Measurements from ENCODE around the gene NCAPD3.

NCAPD3 gene

DNA sequence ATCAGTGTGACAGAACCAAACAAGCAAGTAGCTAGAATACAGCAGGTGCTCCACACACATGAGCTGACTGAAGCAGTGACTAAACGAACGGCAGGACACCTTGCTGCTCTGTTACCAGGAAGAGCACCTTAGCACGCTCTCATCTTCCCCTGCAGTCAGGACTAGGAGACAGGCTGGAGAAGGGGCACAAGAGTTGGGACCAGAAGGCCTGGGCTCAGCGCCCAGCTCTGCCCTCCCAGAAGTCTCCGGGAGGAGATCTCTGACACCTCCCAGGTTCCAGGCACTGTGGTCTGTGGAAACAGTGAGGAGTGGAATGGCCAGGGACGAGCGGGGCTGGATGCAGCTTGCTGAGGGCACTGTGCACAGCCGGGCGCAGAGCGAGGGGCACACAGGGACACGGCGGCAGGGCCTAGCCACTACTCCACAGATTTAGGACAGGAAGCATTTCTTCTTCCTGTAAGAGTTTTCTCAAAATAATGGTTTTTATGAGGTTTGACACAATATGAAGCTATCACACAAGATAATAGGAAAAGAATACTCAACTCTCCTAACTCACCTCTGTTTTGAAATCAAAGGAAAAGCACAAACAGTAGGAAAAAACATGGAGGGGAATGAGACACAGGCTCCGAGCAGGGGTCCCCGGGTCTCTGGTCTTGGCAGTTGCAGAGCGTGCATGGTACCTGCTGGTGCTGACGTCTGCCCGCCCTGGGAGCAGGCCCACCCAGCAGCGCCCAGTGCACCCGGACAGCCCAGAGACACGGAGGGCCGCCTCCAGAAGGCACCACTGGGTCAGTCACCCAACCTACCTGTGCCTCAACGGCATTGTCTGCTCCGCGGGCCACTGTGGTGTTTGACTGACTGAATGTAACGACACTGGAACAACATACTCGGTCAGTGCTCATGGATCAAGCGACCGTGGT, 67.6 kb downstream of the NCAPD3 start:
- H3K4me1 ChIP-seq (ENCODE audit: control extremely low read depth in 1 of 4, control insufficient read depth in 4 of 4, insufficient read depth in 4 of 4, low read length in 3 of 4) = no peaks in the 10 kb centered on the region
- no peak for DNase-seq
- no peaks in the 10 kb centered on the region for H3K27me3 ChIP-seq (replicated peaks in 2 of 5; ENCODE audit: control insufficient read depth in 4 of 5, insufficient read depth in 5 of 5, low read length in 4 of 5)
- WGBS (ENCODE audit: insufficient coverage) = 98% methylated on average over 28 of the region's 28 CpGs
- no peak overlapping the region for H3K4me3 ChIP-seq (ENCODE audit: control insufficient read depth in 1 of 7, extremely low read depth in 1 of 7, insufficient read depth in 4 of 7, low read depth in 2 of 7, low read length in 6 of 7)
- H3K9me3 ChIP-seq (ENCODE audit: control extremely low read depth in 1 of 5, control insufficient read depth in 4 of 5, insufficient read depth in 2 of 5, low read depth in 1 of 5, low read length in 4 of 5) = no peaks in the 10 kb centered on the region
- H3K27ac ChIP-seq (ENCODE audit: insufficient read depth in 1 of 2, low read depth in 1 of 2, low read length in 2 of 2, poor library complexity in 1 of 2, severe bottlenecking in 2 of 2) = no peak overlapping the region
- ChIA-PET POLR2A (no interaction called here), CTCF (no interaction called here)
- H3K36me3 ChIP-seq (ENCODE audit: control insufficient read depth in 4 of 4, insufficient read depth in 4 of 4, low read length in 3 of 4) = peaks cover 12 to 95% (median 67%) of the 10 kb centered on the region in 4 experiments

- CTCF ChIA-PET = interaction anchor here (0.6 kb wide), 1 partner anchor 244 kb away, joined by 3 read pairs; no protein-coding TSS in a partner anchor
Observed at GRCh38 chr11:134155456-134155855, 68.3 kb downstream of the NCAPD3 start.

DNA sequence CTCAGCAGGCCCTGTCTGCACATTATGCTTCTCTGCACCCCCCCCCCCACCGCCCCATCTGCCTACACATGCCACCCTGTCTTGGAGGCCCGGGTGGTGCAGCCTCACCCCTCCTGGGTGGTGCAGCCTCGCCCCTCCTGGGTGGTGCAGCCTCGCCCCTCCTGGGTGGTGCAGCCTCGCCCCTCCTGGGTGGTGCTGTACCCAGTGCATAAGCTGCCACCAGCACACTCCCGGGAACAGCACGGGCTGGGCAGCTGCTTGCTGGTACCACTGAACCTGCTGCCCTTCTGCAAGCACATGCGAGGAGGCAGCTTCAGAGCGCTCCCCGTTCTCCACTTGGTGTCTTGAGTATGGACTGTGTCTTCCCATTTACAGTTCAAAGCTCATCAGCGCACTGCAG, 69.3 kb downstream of the NCAPD3 start:
- H3K27me3 ChIP-seq (replicated peaks in 2 of 5; ENCODE audit: control insufficient read depth in 4 of 5, insufficient read depth in 5 of 5, low read length in 4 of 5) = no peaks in the 10 kb centered on the region
- no peaks in the 10 kb centered on the region for H3K9me3 ChIP-seq (ENCODE audit: control extremely low read depth in 1 of 5, control insufficient read depth in 4 of 5, insufficient read depth in 2 of 5, low read depth in 1 of 5, low read length in 4 of 5)
- 96% methylated on average over 7 of the region's 11 CpGs for WGBS (ENCODE audit: insufficient coverage)
- DNase-seq = no peak
- H3K36me3 ChIP-seq (ENCODE audit: control insufficient read depth in 4 of 4, insufficient read depth in 4 of 4, low read length in 3 of 4) = peaks cover 12 to 96% (median 64%) of the 10 kb centered on the region in 4 experiments
- no peak overlapping the region for H3K27ac ChIP-seq (ENCODE audit: insufficient read depth in 1 of 2, low read depth in 1 of 2, low read length in 2 of 2, poor library complexity in 1 of 2, severe bottlenecking in 2 of 2)
- no peak overlapping the region for H3K4me3 ChIP-seq (ENCODE audit: control insufficient read depth in 1 of 7, extremely low read depth in 1 of 7, insufficient read depth in 4 of 7, low read depth in 2 of 7, low read length in 6 of 7)
- ChIA-PET POLR2A (no interaction called here), CTCF (interaction anchor here (0.8 to 1.2 kb wide), 3 partner anchors 15 to 106 kb away, joined by 3 read pairs; no protein-coding TSS in a partner anchor)
- H3K4me1 ChIP-seq (ENCODE audit: control extremely low read depth in 1 of 4, control insufficient read depth in 4 of 4, insufficient read depth in 4 of 4, low read length in 3 of 4) = no peaks in the 10 kb centered on the region

More at GRCh38 chr11:134155456-134155855, 68.3 kb downstream of the NCAPD3 start:
- Histone ChIP-seq H3K9me3 (ENCODE audit: control extremely low read depth in 1 of 5, control insufficient read depth in 4 of 5, insufficient read depth in 2 of 5, low read depth in 1 of 5, low read length in 4 of 5) (no peaks in the 10 kb centered on the region), H3K4me3 (ENCODE audit: control insufficient read depth in 1 of 7, extremely low read depth in 1 of 7, insufficient read depth in 4 of 7, low read depth in 2 of 7, low read length in 6 of 7) (no peak overlapping the region), H3K4me1 (ENCODE audit: control extremely low read depth in 1 of 4, control insufficient read depth in 4 of 4, insufficient read depth in 4 of 4, low read length in 3 of 4) (no peaks in the 10 kb centered on the region), H3K27ac (ENCODE audit: insufficient read depth in 1 of 2, low read depth in 1 of 2, low read length in 2 of 2, poor library complexity in 1 of 2, severe bottlenecking in 2 of 2) (no peak overlapping the region), H3K36me3 (ENCODE audit: control insufficient read depth in 4 of 4, insufficient read depth in 4 of 4, low read length in 3 of 4) (peaks cover 12 to 96% (median 66%) of the 10 kb centered on the region in 4 experiments), H3K27me3 (replicated peaks in 2 of 5; ENCODE audit: control insufficient read depth in 4 of 5, insufficient read depth in 5 of 5, low read length in 4 of 5) (no peaks in the 10 kb centered on the region)
- POLR2A ChIA-PET = no interaction called here
- no peak for DNase-seq
- WGBS (ENCODE audit: insufficient coverage) = 97% methylated on average over 9 of the region's 16 CpGs

DNA sequence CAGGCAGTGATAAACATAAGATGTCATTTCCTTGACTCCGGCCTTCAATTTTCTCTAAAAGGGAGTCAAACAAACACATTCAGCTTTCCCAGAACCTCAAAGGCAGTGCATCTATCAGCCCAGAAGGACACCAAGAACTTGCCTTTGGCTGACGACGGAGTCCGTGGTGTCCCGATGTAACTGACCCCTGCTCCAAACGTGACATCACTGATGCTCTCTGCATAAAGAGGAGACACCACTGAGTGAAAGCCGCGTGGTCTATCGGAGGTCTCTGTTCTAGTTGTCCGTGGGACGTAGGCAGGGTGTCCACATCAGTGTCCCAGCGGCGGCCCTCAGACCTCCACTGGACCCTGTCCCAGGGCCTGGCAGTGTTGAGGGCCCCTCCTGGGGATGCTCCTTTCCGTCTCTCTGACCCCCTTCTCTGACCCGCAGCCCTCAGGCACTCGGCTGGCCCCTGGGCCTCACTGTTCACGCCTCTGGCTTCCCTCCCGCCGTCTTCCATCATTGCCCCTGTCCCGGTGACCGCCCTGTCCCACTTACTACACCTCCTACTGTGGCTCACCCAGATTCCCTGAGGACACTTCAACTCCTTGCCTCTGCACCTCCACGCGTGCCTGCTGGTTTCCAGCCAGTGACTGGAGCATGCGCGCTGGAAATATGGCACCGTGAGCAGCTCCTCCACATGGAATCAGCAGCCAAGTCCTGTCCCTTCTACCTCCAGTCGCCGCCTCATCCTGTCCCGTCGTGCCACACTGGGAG, 70.4 kb downstream of the NCAPD3 start:
- Histone ChIP-seq H3K27me3 (replicated peaks in 2 of 5; ENCODE audit: control insufficient read depth in 4 of 5, insufficient read depth in 5 of 5, low read length in 4 of 5) (no peaks in the 10 kb centered on the region), H3K4me3 (ENCODE audit: control insufficient read depth in 1 of 7, extremely low read depth in 1 of 7, insufficient read depth in 4 of 7, low read depth in 2 of 7, low read length in 6 of 7) (no peak overlapping the region), H3K36me3 (ENCODE audit: control insufficient read depth in 4 of 4, insufficient read depth in 4 of 4, low read length in 3 of 4) (peaks cover 12 to 96% (median 59%) of the 10 kb centered on the region in 4 experiments), H3K9me3 (ENCODE audit: control extremely low read depth in 1 of 5, control insufficient read depth in 4 of 5, insufficient read depth in 2 of 5, low read depth in 1 of 5, low read length in 4 of 5) (no peaks in the 10 kb centered on the region), H3K4me1 (ENCODE audit: control extremely low read depth in 1 of 4, control insufficient read depth in 4 of 4, insufficient read depth in 4 of 4, low read length in 3 of 4) (no peaks in the 10 kb centered on the region), H3K27ac (ENCODE audit: insufficient read depth in 1 of 2, low read depth in 1 of 2, low read length in 2 of 2, poor library complexity in 1 of 2, severe bottlenecking in 2 of 2) (no peak overlapping the region)
- ChIA-PET CTCF (interaction anchor here (0.8 to 1.9 kb wide), 4 partner anchors 9 to 105 kb away, joined by 3 to 6 read pairs (median 3); no protein-coding TSS in a partner anchor), POLR2A (no interaction called here)
- 98% methylated on average over 30 of the region's 30 CpGs for WGBS (ENCODE audit: insufficient coverage)
- no peak for DNase-seq

DNA sequence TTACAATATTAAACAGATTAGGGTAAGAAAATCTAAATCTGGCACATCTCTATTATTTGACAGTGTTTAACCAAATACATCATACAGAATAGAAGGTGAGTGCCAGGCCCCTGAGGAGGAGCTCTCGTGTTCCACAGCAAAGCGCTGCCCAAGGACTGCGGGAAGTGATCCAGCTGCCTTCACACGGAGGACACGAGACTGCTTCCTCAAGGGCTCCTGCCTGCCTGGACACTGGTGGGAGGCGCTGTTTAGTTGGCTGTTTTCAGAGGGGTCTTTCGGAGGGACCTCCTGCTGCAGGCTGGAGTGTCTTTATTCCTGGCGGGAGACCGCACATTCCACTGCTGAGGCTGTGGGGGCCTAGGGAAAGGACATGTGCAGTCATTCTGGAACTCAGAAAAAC, 71.1 kb downstream of the NCAPD3 start:
- H3K27ac ChIP-seq (ENCODE audit: insufficient read depth in 1 of 2, low read depth in 1 of 2, low read length in 2 of 2, poor library complexity in 1 of 2, severe bottlenecking in 2 of 2) = no peak overlapping the region
- no peak for DNase-seq
- WGBS (ENCODE audit: insufficient coverage) = 91% methylated on average over 7 of the region's 9 CpGs
- peaks cover 12 to 96% (median 55%) of the 10 kb centered on the region in 4 experiments for H3K36me3 ChIP-seq (ENCODE audit: control insufficient read depth in 4 of 4, insufficient read depth in 4 of 4, low read length in 3 of 4)
- ChIA-PET POLR2A (no interaction called here), CTCF (interaction anchor here (0.8 to 1.9 kb wide), 4 partner anchors 8 to 16 kb away, joined by 3 to 6 read pairs (median 3); no protein-coding TSS in a partner anchor)
- no peaks in the 10 kb centered on the region for H3K4me1 ChIP-seq (ENCODE audit: control extremely low read depth in 1 of 4, control insufficient read depth in 4 of 4, insufficient read depth in 4 of 4, low read length in 3 of 4)
- H3K4me3 ChIP-seq (ENCODE audit: control insufficient read depth in 1 of 7, extremely low read depth in 1 of 7, insufficient read depth in 4 of 7, low read depth in 2 of 7, low read length in 6 of 7) = no peak overlapping the region
- no peaks in the 10 kb centered on the region for H3K9me3 ChIP-seq (ENCODE audit: control extremely low read depth in 1 of 5, control insufficient read depth in 4 of 5, insufficient read depth in 2 of 5, low read depth in 1 of 5, low read length in 4 of 5)
- no peaks in the 10 kb centered on the region for H3K27me3 ChIP-seq (replicated peaks in 2 of 5; ENCODE audit: control insufficient read depth in 4 of 5, insufficient read depth in 5 of 5, low read length in 4 of 5)

GRCh38 chr11:134151083-134151747, 72.6 kb downstream of the NCAPD3 start:
- no peak for DNase-seq
- ChIA-PET CTCF (interaction anchor here (1.9 kb wide), 1 partner anchor 14 kb away, joined by 6 read pairs; no protein-coding TSS in a partner anchor), POLR2A (no interaction called here)
- no peaks in the 10 kb centered on the region for H3K9me3 ChIP-seq (ENCODE audit: control extremely low read depth in 1 of 5, control insufficient read depth in 4 of 5, insufficient read depth in 2 of 5, low read depth in 1 of 5, low read length in 4 of 5)
- H3K27ac ChIP-seq (ENCODE audit: insufficient read depth in 1 of 2, low read depth in 1 of 2, low read length in 2 of 2, poor library complexity in 1 of 2, severe bottlenecking in 2 of 2) = no peak overlapping the region
- H3K4me1 ChIP-seq (ENCODE audit: control extremely low read depth in 1 of 4, control insufficient read depth in 4 of 4, insufficient read depth in 4 of 4, low read length in 3 of 4) = no peaks in the 10 kb centered on the region
- WGBS (ENCODE audit: insufficient coverage) = 97% methylated on average over 7 of the region's 10 CpGs
- no peaks in the 10 kb centered on the region for H3K27me3 ChIP-seq (replicated peaks in 2 of 5; ENCODE audit: control insufficient read depth in 4 of 5, insufficient read depth in 5 of 5, low read length in 4 of 5)
- peaks cover 12 to 85% (median 44%) of the 10 kb centered on the region in 4 experiments for H3K36me3 ChIP-seq (ENCODE audit: control insufficient read depth in 4 of 4, insufficient read depth in 4 of 4, low read length in 3 of 4)
- no peak overlapping the region for H3K4me3 ChIP-seq (ENCODE audit: control insufficient read depth in 1 of 7, extremely low read depth in 1 of 7, insufficient read depth in 4 of 7, low read depth in 2 of 7, low read length in 6 of 7)

Data from common myeloid progenitor, CD34-positive (primary cell).